Jurkat, Clone E6-1 (cell line): Measurements from ENCODE around the gene LBH.

ENCODE experiments used
- DNase-seq: peaks from one replicate; pipeline ENCODE4 v3.0.0-alpha.2; 2011; ENCODE audit warnings: low read depth, low spot score
- H3K4me3 ChIP-seq: 2 replicates; pipeline ENCODE4 v1.5.1; 2011; ENCODE audit warnings: mild to moderate bottlenecking, low read length, control low read depth, moderate library complexity

The LBH gene

DNA sequence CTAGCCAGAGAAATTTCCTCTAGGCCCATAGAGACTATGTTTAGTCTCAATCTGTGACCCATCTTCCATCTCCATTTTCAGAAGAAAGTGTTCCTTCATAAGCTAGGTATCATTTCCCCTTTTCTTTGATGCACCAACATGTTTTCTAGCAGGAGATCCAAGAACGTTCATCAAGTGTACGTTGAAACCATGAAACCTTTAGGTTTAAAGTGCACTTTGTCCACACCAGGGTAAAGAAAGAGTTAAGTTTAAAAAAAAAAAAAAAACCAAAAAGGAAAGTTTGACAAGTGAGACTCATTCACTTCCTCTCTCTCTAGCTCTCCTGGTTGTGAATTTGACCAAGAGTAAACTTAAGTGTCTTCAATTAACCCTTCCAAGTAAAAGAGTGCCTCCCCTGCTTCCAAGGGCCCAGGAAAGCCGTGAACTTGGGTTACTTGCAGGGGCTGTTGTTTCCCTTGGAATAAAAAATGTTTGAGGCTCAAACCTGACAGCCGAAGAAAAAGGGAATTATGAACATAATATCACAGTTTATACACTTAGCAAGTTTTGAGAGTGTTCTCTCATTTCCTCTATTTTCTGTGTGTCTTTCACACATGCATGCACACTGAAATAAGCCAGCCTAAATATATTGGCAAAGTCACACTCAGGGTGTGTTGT, 56.7 kb downstream of the LBH start:
- H3K4me3 ChIP-seq = no peak overlapping the region
- DNase-seq = no peak

- no peak for DNase-seq
- H3K4me3 ChIP-seq = no peak overlapping the region
Observed at GRCh38 chr2:30288561-30288960, 57.2 kb downstream of the LBH start.

- H3K4me3 ChIP-seq = no peak overlapping the region
- no peak for DNase-seq
Observed at GRCh38 chr2:30293303-30293921, 62.1 kb downstream of the LBH start.

GRCh38 chr2:30294133-30294532, 62.8 kb downstream of the LBH start:
- H3K4me3 ChIP-seq = no peak overlapping the region
- DNase-seq = no peak

DNA sequence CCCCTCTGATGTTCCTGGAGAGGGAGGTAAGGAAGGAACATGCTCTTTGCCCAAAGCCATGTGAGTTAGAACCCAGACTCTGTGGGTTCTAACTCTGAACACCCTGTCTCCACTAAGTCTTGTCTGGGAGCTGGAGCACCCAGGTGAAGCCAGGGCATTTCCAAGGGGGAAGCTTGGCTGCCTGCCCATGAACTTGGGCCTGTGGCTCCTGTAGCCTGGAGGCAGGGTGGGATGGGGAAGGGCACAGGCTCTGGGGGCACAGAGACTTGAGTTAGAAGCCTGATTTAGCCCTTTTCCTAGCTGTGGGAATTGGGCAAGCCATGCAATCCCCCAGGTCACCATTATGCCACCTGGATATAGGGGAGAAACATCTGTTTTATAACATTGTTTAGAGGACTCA, 65.2 kb downstream of the LBH start:
- no peak overlapping the region for H3K4me3 ChIP-seq
- no peak for DNase-seq

DNA sequence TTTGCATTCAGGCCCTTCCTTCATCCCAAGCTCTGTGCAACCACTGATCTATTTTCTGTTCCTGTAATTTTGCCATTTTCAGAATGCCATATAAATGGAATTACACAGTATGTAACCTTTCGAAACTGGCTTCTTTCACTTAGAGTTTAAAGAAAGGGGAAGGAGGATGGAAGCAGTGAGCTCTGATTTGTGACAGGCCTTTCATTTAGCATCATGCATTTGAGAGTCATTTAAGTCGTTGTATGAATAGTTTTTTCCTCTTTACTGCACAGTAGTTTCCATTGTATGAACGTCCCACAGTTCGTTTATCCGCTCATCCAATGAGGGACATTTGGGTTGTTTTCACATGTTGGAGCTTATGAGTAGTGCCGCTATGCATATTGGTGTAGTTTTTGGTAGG, 67.0 kb downstream of the LBH start:
- DNase-seq = no peak
- no peak overlapping the region for H3K4me3 ChIP-seq

DNA sequence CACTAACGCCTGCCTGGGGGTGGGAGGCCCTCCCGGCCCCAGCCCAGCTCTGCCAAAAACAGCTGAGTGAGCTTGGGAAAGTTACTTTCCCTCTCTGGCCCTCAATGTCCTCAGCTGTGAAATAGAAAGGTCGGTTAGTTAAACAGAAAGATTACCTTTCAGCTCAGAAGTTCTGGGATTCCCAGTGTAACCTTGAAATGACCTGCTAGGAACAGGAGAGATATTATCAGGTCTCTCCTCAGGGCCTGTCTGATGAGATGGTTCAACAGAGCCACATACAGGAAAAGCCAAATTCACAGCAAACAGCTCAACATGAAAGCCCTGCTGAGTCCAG, 68.8 kb downstream of the LBH start:
- DNase-seq = no peak
- H3K4me3 ChIP-seq = no peak overlapping the region

DNA sequence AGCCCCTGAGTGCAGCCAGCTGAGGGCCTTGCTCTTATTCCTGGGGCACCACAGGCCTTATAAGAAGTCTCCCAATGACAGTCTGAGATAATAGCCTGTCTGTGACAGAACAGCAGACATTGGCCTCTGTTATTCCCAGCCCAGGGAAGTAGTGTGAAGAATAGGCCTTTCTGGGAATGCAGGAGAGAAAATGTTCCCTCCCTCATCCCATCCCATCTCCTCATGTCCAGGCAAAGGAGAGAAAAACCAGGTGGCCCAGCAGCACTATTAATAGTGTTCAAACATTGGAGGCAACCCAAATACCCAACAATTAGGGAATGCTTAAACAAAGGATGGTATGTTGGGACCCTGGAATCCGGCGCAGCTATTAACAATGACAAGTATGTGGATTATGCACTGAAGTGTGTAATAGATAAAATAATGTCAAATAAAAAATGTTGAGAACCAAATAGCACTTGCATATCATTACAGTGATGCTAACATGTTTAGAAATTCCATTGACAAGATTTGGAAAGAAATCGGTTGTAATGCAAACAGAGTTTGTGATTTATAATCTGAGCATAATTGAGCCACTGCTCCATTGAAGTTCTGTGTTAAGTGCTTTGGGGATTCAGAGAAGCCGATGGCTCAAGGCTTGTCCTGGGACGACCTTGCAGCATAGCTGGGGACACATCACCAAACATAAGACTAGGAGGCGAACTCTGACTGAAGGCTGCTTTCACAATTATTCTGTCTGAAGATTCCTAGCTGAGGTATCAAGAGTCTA, 69.3 kb downstream of the LBH start:
- no peak overlapping the region for H3K4me3 ChIP-seq
- no peak for DNase-seq

- H3K4me3 ChIP-seq = no peak overlapping the region
- DNase-seq = no peak
Observed at GRCh38 chr2:30301551-30301950, 70.2 kb downstream of the LBH start.

GRCh38 chr2:30302566-30302965, 71.2 kb downstream of the LBH start:
- H3K4me3 ChIP-seq = no peak overlapping the region
- no peak for DNase-seq

DNA sequence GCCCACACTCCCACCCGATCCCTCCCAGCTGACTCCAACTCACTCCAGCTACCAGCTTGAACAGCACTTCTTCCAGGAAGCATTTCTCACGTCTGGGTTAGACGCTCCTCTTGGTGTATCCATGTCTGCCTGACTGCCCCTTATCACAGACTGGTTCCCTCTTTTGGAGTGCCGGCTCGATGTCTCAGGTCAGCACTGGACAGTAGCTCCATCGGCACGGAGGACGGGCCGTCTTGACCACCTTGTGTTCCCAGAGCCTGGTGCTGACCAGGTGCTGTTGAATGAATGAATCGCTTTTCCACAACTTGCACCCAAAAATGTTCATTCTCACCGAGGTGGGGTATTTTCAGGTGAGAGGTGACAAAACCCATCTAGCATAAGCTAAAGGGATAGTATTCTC, 71.8 kb downstream of the LBH start:
- no peak for DNase-seq
- no peak overlapping the region for H3K4me3 ChIP-seq

- H3K4me3 ChIP-seq = no peak overlapping the region
- no peak for DNase-seq
Observed at GRCh38 chr2:30305235-30305634, 73.9 kb downstream of the LBH start.

GRCh38 chr2:30306522-30306921, 75.2 kb downstream of the LBH start:
- DNase-seq = no peak
- H3K4me3 ChIP-seq = no peak overlapping the region

DNA sequence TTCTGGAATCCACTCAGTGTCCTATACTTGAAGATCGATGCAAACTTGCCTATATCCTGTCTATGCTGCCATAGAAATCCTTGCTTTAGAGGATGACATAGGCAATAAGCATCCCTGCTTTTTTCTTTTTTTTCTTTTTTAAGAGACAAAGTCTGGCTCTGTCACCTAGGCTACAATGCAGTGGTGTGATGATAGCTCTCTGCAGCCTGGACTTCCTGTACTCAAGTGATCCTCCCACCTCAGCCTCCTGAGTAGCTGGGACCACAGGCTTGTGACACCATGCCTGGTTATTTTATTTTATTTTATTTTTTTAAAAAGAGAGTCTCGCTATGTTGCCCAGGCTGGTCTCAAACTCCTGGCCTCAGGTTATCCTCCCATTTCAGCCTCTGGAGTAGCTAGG, 76.9 kb downstream of the LBH start:
- H3K4me3 ChIP-seq = no peak overlapping the region

More for the DNA sequence above, 76.9 kb downstream of the LBH start:
- no peak for DNase-seq
